GM18520 (cell line): ENCODE results near the gene MAPKAPK3.

Experiments used
- ATAC-seq: cut with Tn5 transposase; IDR thresholded peaks from one replicate; pipeline ENCODE4 v1.9.1; 2021; ENCODE audit not compliant: unreplicated experiment

MAPKAPK3 gene

GRCh38 chr3:50625231-50626182, 8.6 kb downstream of the MAPKAPK3 start:
- no peak for ATAC-seq

GRCh38 chr3:50626401-50626800, 9.4 kb downstream of the MAPKAPK3 start:
- no peak for ATAC-seq

- ATAC-seq, result no peak
Measured at GRCh38 chr3:50627407-50628051, 10.6 kb downstream of the MAPKAPK3 start.

- ATAC-seq, result no peak
Measured at GRCh38 chr3:50628601-50629000, 11.7 kb downstream of the MAPKAPK3 start.

GRCh38 chr3:50630394-50630793, 13.4 kb downstream of the MAPKAPK3 start:
- ATAC-seq, result no peak

- ATAC-seq, result no peak
Measured at GRCh38 chr3:50630877-50631276, 13.9 kb downstream of the MAPKAPK3 start.

GRCh38 chr3:50632450-50632849, 15.5 kb downstream of the MAPKAPK3 start:
- ATAC-seq, result no peak

- ATAC-seq, result no peak
Measured at GRCh38 chr3:50633230-50633790, 16.4 kb downstream of the MAPKAPK3 start.

GRCh38 chr3:50635066-50635465, 18.1 kb downstream of the MAPKAPK3 start:
- no peak for ATAC-seq

- ATAC-seq, result no peak
Measured at GRCh38 chr3:50637011-50637410, 20.1 kb downstream of the MAPKAPK3 start.

- no peak for ATAC-seq
Measured at GRCh38 chr3:50637945-50638344, 21.0 kb downstream of the MAPKAPK3 start.

GRCh38 chr3:50639055-50639494, 22.1 kb downstream of the MAPKAPK3 start:
- ATAC-seq, result no peak

- no peak for ATAC-seq
Measured at GRCh38 chr3:50642382-50642781, 25.4 kb downstream of the MAPKAPK3 start.

- no peak for ATAC-seq
Measured at GRCh38 chr3:50644561-50644960, 27.6 kb downstream of the MAPKAPK3 start.

- ATAC-seq, result no peak
Measured at GRCh38 chr3:50645378-50645777, 28.4 kb downstream of the MAPKAPK3 start.

- ATAC-seq, result no peak
Measured at GRCh38 chr3:50648313-50648712, 31.4 kb downstream of the MAPKAPK3 start.

GRCh38 chr3:50648944-50649343, 32.0 kb downstream of the MAPKAPK3 start:
- no peak for ATAC-seq

- no peak for ATAC-seq
Measured at GRCh38 chr3:50649451-50649931, 32.5 kb downstream of the MAPKAPK3 start.

- ATAC-seq, result no peak
Measured at GRCh38 chr3:50650018-50650417, 33.1 kb downstream of the MAPKAPK3 start.

- no peak for ATAC-seq
Measured at GRCh38 chr3:50651445-50651844, 34.5 kb downstream of the MAPKAPK3 start.

GRCh38 chr3:50651920-50652529, 35.1 kb downstream of the MAPKAPK3 start:
- ATAC-seq, result no peak
